ENCODE data around the gene ARHGAP6.
"Not testable (repeated sequence)": the region's sequence is repeated elsewhere in the genome, so short reads cannot be mapped to it uniquely, and the experiment has no call there.

The ARHGAP6 gene

DNA sequence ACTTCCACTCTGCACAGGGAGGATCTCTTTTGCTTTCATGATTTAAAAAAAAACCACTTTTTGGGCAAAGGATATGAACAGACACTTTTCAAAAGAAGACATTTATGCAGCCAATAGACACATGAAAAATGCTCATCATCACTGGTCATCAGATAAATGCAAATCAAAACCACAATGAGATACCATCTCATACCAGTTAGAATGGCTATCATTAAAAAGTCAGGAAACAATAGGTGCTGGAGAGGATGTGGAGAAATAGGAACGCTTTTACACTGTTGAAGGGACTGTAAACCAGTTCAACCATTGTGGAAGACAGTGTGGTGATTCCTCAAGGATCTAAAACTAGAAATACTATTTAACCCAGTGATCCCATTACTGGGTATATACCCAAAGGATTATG is 87.4 kb downstream of the ARHGAP6 start:
- DNase-seq: not testable (repeated sequence)

- DNase-seq: no peak
These were observed 88.1 kb downstream of the ARHGAP6 start for GRCh38 chrX:11577603-11578002.

DNA sequence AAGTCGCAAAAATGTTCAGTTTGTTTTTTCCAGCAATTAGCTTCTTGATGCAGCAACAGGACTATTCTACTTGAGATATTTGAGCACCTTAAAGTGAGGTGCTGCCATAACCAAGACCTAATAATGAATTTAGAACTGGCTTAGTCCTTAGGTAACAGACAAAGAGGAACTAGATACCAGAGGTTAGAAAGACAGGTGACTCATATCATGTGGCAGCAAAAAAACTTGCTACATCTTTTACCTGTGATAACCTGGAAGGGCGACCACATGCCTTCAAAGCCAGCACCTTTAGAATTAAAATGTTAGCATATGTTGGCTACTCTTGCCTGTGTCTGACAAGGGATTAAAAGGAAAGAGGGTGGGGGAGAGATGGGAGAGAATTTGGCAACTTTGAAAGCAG is 90.4 kb downstream of the ARHGAP6 start:
- no peak for DNase-seq

DNA sequence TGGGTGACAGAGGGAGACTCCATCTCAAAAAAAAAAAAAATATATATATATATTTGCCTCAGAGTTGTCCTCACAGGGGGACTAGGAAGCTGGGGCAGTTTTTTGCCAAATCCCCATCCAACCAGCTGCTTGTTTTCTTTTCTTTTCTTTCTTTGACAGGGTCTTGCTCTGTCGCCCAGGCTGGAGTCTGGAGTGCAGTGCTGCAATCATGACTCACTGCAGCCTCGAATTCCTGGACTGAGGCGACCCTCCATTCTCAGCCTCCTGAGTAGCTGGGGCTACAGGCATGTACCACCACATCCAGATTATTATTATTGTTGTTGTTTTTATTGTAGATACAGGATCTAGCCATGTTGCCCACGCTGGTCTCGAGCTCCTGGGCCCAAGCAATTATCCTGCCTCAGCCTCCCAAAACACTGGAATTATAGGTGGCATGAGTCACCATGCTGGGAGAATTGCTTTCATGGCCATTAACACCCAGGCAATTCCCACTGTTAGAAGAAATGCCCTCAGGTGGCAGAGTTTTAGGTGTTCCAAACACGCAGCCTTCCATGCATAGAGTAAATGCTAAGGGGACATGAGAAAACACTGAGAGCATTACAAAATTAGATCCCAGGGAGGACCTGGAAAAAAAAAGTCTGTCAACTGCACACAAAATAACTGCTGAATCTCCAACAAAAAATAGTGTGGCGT is 98.0 kb downstream of the ARHGAP6 start:
- no peak for DNase-seq

- DNase-seq: no peak
These were observed 98.9 kb downstream of the ARHGAP6 start for GRCh38 chrX:11566789-11567188.

- DNase-seq: no peak
These were observed 99.5 kb downstream of the ARHGAP6 start for GRCh38 chrX:11566173-11566572.

GRCh38 chrX:11564546-11564945 is 101.2 kb downstream of the ARHGAP6 start:
- DNase-seq: no peak

GRCh38 chrX:11562570-11562969 is 103.2 kb downstream of the ARHGAP6 start:
- DNase-seq: no peak

DNA sequence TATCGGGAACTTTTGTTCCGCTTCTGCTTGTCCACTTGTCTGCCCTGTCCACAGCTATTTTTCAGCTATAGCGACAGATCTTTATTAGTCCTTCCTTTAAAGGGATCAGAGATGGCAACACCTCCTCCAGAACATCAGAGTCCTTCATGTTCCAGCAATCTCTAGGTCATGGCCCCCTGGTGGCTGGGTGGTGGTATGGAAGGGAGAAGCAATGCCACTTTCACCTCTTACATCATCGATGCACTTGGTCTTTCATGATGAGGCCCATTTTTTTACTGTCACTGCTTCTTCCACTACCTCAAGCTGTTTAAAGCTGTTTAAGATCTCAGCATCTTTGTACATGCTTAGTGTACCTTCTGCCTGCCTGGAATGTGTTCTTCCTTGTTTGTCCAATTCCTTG is 106.7 kb downstream of the ARHGAP6 start:
- no peak for DNase-seq

DNA sequence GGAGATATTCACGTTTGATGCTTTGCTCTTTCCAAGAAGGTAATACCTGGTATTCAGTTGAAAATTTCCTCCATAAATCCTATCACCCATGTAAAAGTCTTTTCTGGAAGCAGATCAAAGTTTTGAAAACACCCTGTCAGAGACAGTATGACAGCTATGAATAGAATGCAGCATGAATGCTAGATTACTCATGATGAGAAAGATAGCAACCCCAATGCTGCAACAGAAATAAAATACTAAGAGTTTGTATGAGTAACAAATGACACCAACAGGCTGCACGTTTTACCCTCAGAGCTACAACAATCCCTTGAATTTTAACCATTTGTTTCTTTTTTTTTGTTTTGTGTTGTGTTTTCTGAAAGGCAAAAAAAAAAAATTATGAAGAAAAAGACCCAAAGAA is 108.6 kb downstream of the ARHGAP6 start:
- peak; percentile 68 for DNase-seq

GRCh38 chrX:11555759-11556158 is 110.0 kb downstream of the ARHGAP6 start:
- no peak for DNase-seq

DNA sequence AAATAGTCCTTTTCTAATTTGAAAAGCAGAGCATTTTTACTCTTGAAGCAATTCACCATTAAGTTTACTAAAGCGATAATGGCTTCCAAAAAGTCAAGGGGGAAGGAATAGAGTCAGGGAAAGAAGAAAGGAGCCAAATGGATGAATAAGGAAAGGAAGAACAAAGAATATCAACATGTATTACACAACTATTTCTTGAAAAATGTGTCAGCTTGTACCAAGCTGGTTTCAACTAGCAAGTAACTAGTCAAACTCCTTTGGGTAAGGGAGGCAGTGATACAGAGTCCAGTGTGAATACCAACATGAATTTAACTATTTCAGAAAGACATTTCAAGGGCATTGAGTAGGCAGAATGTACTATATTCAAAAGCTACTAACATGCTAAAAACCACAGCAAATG is 112.1 kb downstream of the ARHGAP6 start:
- no peak for DNase-seq

DNA sequence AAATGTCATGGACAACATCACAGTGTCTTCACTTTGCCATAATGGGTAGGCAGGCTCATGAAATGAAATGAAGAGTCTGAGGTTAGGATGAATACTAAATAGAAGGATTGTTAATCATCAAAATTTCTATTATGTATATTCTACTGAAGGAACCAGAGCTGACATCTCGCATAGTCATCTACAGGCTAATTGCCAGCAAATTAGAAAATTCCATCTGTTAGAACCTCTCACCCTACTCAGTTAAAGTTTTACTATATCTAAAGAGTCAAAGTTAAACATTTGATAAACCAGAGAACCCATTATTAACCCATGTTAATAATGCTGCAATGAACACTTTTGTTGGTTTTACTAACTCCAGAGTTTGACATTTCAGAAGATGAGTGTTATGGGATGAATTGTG is 114.6 kb downstream of the ARHGAP6 start:
- no peak for DNase-seq

DNA sequence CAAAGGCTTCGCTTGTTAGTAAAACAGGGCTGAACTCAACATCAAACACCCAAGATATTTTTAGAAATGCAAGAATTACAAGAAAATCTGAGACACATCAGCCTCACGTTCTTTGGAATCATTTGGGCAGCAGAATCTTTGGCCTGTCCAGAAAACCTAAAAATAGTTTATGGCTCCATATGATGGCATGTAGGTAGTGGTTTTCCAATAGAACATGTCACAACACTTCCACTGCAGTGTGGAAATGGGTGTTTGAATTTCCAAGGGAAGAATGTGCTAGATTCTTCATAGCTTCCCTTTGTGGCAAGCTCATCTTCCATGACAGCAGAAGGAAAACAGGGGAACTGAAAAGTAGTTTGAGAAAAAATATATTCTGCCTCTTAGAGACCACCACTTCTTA is 118.8 kb downstream of the ARHGAP6 start:
- no peak for DNase-seq

DNA sequence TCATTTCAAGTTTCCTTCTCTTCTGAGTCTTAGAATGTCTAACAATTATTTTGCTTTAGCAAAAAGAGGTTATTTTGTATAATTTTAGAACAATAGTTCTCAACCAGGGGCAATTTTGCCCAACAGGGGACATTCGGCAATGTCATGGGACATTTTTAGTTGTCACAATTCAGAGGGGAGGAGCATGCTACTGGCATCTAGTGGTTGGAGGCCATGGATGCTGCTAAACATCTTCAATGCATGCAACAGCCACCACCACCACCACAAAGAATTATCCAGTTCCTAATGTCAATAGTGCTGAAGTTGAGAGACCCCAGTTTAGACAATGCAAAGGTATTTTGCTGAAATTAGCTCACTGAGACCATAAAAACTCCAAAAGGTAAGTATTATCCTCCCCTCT is 122.5 kb downstream of the ARHGAP6 start:
- no peak for DNase-seq

DNA sequence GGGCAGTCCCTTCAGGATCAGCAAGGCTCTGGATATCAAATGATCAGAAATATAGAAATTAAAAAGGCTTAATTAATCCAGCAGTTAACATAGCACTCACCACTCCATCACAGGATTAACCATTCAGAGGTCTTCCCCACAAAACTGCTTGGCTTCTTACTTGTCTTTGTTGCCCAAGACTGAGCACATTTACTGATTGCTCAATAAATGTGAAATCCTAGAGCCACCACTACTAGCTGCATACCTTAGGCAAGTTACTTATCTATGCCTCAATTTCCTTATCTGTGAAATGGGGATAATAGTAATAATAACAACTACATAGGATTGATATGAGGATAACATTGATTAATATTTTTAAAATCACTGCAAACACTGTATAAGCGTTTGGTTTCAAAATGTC is 124.2 kb downstream of the ARHGAP6 start:
- no peak for DNase-seq

DNA sequence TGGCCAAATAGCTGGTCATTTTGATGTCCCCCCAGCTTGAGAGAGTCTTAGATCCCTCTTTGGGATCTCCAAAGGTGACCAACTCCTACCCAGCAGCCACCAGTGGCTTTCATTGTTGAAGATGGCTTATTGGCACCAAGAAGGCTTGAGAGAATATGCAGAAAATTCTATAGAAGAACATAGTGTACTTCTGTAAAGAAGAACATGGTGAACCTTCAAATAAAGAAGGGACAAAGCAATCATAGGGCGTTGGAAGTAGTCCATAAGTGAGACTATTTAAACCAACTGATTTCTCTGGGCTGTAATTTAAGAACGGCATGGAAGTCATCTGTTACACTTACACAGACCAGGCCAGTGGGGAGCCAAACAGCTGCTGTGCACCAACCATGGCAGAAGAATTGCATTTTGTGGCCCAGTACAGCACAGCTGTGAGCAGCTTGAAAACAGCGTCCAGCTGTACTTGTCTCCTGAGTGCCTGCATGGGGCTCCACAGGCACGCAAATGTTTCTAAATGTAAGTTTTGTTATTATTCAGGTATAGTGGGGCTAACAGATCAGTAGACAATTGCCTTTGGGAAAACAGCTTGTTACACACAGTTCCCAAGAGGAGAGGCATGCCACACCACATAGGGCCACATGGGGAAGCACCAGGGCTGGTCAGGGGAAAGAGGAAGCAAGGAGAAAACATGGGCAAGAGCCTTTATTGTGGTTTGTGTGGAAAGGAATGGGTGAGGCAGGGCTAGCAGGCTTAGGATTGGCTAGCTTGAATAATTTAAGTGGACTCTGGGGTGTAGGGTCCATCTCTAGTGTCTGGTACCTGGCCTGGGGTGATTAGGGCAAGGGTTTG is 125.0 kb downstream of the ARHGAP6 start:
- DNase-seq: no peak

GRCh38 chrX:11537141-11537540 is 128.6 kb downstream of the ARHGAP6 start:
- DNase-seq: no peak

DNA sequence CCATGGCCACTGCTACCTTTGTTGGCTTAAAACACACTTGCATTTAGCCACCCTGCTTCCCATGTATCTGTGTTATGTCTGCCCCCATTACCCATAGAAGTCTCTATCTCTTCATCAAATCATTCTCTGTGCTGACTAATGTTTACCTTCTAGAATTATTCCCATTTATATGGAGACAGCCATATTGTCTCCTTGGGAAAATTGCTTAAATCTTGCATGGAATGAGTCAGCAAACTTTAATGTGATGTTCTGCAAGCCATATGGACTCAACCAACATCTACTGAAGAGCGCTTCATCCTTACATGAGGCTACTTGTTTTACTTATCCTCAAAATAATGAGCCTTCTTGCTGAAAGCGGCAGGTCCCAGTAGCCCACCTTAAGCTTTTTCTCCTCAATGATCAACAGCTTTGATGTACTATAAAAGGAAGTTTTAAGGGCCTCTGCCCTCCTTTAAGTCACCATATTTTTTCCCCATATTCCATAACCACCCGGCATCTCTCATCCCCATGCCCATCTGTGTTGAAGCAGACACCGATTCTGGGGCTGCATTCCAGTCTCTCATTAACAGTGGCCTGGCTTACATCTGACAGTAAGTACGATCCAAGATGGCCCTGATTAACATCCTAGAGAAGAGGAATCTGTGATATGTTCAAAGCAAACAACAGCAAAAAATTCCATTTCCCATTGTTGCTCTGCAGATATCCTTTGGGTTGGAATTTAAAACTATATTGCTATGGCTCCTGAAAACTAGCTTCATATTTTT is 130.4 kb downstream of the ARHGAP6 start:
- DNase-seq: no peak

DNA sequence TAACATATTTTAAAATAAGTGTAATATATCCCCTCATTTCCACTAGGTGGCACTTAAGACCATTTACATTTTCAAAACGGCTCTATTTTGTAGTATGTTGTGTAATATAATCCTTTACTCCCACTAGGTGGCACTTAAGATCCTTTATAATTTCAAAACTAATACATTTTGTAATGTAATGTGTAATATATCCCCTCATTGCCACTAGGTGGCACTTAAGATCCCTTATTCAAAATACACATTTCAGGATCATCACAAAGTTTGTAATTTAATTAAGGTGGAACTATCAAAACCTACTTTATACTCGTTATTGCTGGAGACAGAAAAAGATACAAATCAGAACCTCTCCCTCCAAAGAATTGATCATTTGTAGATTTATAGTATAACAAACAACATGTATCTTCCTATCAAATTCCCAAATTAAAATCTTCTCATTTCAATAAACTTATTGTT is 132.5 kb downstream of the ARHGAP6 start:
- DNase-seq: peak; percentile 69

- DNase-seq: no peak
These were observed 133.2 kb downstream of the ARHGAP6 start for GRCh38 chrX:11532291-11533078.

DNA sequence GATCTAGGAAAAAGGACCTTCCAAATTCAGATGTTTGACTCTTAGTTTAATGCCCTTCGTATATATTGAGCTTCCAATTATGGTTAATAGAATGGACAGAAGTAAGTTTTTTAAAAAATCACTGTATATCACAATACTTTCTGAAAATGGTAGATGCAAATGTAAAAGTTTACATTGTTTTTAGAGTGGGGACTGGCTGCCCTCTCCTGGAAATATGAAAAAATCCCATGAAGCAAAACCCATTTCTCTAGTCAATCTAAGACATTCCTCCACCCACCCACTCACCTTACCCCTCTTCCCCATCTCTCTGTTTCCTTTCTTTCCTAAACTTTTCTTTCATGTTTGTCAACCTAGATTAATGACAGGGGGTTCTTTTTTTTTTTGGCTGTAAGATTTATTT is 134.5 kb downstream of the ARHGAP6 start:
- DNase-seq: no peak

GRCh38 chrX:11530621-11531020 is 135.1 kb downstream of the ARHGAP6 start:
- no peak for DNase-seq
